Activated CD4-positive, alpha-beta T cell treated with anti-CD3 and anti-CD28 coated beads, Interleukin-2, amount 50 U/mL, for 1 hour (primary cell): ENCODE results near the gene SLC5A4.
"Not testable (repeated sequence)": the region's sequence is repeated elsewhere in the genome, so short reads cannot be mapped to it uniquely, and the experiment has no call there.

Source experiments
- DNase-seq: peaks from one replicate; pipeline ENCODE4 v3.0.0-alpha.2; 2020

Gene SLC5A4

GRCh38 chr22:32197553-32198226, 57.5 kb downstream of the SLC5A4 start:
- not testable (repeated sequence) for DNase-seq

GRCh38 chr22:32195900-32196299, 59.2 kb downstream of the SLC5A4 start:
- not testable (repeated sequence) for DNase-seq

DNA sequence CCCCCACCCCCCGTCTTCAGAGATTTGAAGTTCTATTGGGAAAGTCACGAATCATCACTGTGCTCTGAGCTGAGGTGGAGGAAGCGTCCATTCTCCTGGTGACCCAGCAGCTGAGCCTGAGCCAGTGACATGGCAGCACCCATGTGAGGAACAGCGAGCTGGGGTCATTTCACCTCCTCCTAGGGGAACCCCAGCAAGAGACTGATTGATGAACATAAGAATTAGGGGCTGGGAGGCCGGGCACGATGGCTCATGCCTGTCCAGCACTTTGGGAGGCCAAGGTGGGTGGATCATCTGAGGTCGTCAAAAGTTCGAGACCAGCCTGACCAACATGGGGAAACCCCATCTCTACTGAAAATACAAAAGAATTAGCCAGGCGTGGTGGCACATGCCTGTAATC, 61.8 kb downstream of the SLC5A4 start:
- DNase-seq = not testable (repeated sequence)

- not testable (repeated sequence) for DNase-seq
These were observed 64.1 kb downstream of the SLC5A4 start for GRCh38 chr22:32191021-32191420.

GRCh38 chr22:32185821-32186220, 69.3 kb downstream of the SLC5A4 start:
- no peak for DNase-seq

DNA sequence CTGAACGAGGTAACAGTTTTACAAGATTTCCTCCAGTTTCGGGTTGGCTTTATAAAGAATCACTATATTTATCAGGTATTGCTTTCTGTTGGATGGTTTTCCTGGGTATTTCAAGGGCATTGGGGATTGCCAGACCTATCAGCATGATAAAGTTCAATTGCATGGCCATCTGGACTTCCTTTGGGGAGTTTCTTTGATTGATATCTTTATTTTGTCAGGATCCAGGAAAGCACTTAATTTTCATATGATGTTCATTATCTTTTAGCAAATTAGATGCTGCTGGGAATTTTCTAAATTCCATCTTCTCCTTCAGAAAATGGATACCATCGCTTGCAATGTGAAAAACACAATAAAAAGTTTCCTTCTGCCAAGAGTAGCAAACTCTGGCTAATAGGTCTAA, 71.5 kb downstream of the SLC5A4 start:
- no peak for DNase-seq

GRCh38 chr22:32181043-32181442, 74.1 kb downstream of the SLC5A4 start:
- DNase-seq = no peak

DNA sequence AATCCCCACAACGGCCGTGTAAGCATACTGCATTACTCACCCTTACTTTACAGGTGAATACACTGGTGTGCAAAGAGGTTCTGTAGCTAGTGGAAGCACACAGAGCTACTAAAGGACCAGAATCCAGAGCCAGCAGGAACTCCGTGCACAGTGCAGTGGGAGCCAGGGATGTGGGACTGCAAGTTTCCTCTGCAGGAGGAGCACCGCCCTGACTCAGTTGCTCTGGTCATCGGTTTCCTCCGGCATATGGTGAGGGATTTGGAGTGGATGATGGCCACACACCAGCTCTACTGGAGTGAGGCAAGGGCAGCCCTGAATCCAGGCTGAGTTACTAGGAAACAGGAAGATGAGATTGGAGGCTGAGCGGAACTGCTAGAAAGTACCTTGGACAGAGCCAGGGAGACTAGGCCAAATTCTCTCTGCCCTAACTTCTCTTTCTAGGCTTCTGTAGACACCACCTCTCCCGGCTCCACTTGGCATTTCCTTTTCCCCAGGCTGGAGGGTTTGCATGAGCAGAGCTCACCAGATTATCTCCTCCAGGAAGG, 77.9 kb downstream of the SLC5A4 start:
- no peak for DNase-seq

DNA sequence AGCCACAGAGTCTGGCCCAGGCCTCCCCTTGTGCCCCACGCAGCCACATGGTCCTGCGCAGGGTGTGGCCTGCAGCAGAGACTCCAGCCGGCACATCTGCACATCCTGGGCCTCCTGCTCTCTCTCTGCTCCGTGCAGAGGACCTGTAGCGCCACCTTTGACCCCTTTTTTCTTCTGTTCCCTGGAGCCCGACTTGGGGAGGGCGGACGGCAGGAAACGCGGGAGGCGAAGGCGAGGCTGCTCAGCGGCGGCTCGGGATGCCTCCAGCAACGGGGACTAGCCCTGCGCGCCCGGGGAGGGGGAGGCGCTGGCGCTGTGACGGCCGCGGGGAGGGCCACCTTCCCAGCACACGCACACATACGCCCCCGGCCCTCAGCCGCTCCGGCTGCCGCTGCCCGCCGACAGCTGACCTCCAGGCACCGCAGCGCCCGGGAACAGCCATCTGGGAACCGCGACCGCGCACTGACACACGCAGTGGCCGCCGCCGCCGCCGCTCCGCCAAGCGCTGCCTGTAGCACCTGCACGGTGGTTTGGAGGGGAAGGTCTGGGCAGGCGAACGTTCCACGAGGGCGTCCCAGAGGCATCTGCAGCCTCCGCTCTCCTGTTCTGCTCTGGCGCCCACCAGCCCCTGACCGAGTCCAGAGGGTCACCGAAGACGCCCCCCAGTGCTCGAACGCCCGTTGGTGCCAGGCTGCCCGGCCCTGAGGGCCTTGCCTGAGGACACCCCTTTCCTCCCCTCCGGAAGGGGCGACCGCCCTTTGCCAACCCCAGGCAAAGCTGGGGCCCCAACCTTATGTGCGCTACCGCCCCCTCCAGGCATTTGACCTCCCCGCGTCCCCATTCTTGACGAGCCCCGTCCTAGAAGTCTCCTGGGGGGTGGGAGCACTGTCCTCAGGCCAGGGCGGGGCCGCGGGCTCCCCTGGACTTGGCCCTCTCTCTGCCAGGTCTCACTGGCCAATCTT, 79.2 kb downstream of the SLC5A4 start:
- no peak for DNase-seq

- DNase-seq = no peak
These were observed 80.0 kb downstream of the SLC5A4 start for GRCh38 chr22:32175115-32175514.
